ENCODE measurements around the gene LRRIQ4.

The LRRIQ4 gene

DNA sequence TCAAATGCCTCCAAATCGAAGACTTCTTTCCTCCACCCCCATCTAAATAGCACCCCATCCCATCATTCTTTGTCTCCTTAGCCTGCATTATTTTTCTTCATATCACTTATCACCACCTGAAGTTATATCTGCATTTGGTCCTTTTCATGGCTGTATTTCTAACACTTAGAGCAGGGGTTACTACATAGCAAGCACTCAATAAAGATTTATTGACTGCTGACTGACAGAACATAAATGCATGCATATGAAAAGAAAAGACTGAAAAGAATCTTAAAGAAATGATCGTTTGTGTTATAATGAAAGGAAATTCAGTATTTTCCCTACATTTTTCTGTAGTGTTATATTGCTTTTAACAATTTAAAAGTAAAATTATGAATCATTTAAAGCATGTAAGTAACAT is 55.7 kb downstream of the LRRIQ4 start:
- TF ChIP-seq, protein P1, sequence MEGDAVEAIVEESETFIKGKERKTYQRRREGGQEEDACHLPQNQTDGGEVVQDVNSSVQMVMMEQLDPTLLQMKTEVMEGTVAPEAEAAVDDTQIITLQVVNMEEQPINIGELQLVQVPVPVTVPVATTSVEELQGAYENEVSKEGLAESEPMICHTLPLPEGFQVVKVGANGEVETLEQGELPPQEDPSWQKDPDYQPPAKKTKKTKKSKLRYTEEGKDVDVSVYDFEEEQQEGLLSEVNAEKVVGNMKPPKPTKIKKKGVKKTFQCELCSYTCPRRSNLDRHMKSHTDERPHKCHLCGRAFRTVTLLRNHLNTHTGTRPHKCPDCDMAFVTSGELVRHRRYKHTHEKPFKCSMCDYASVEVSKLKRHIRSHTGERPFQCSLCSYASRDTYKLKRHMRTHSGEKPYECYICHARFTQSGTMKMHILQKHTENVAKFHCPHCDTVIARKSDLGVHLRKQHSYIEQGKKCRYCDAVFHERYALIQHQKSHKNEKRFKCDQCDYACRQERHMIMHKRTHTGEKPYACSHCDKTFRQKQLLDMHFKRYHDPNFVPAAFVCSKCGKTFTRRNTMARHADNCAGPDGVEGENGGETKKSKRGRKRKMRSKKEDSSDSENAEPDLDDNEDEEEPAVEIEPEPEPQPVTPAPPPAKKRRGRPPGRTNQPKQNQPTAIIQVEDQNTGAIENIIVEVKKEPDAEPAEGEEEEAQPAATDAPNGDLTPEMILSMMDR (IDR thresholded peaks at IDR 0.05; ENCODE audit: insufficient read depth, low read length, poor library complexity, severe bottlenecking): no peak
- Histone ChIP-seq H3K4me3 (replicated peaks; ENCODE audit: low read depth, low read length) (no peak overlapping the region), H3K36me3 (ENCODE audit: control insufficient read depth, insufficient read depth, low read length) (no peaks in the 10 kb centered on the region), H3K27me3 (replicated peaks; ENCODE audit: control insufficient read depth, insufficient read depth, low read length) (no peaks in the 10 kb centered on the region)
- DNase-seq (ENCODE audit: extremely low read depth, insufficient read length): no peak

DNA sequence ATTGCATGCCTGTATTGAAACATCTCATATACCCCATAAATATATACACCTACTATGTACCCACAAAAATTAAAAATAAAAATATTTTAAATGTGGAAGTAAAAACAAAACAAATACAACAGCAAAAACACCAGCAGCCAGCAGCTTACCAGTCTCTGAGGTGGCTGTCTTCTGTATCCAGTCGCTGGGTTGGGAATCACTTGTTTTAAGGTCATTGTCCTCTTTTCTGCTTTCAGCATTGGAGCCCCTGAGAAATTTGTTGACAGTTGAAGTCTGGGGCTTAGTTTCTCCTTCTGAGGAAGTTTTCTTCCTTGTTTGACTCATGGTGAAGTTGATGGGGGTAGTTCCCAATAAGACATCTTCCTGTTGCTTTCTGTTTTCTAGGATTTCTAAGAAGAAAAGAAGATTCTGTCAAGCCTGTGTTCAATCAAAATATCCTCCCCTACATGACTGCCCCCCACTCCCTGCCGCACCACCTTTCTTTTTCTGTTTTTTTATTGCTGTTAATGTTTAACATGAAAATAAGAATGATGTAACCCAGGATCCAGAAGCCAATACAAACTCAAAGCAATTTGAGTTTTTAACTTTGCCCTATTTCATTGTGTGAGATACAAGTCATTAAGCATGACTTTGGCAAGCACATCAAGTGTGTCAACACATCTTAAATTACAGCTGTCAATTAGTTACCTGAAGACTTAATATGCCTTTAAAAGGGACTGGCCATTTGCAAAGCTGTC is 57.0 kb downstream of the LRRIQ4 start, which contains the start of gene LRRC31:
Gene LRRC31 (minus strand): TSS at position 452 of the 737 bp plus-strand sequence. CDS start 128 bp downstream, at position 324.
- H3K4me3 ChIP-seq (replicated peaks; ENCODE audit: low read depth, low read length): no peak within 1 kb of the TSS
- no peaks in the 10 kb centered on the region for H3K36me3 ChIP-seq (ENCODE audit: control insufficient read depth, insufficient read depth, low read length)
- TF ChIP-seq, protein P1 (IDR thresholded peaks at IDR 0.05; ENCODE audit: insufficient read depth, low read length, poor library complexity, severe bottlenecking): no peak
- DNase-seq (ENCODE audit: extremely low read depth, insufficient read length): no peak
- no peaks in the 10 kb centered on the region for H3K27me3 ChIP-seq (replicated peaks; ENCODE audit: control insufficient read depth, insufficient read depth, low read length)

GRCh38 chr3:169871129-169871886 is 58.6 kb downstream of the LRRIQ4 start:
- Histone ChIP-seq H3K4me3 (replicated peaks; ENCODE audit: low read depth, low read length) (no peak overlapping the region), H3K36me3 (ENCODE audit: control insufficient read depth, insufficient read depth, low read length) (no peaks in the 10 kb centered on the region), H3K27me3 (replicated peaks; ENCODE audit: control insufficient read depth, insufficient read depth, low read length) (no peaks in the 10 kb centered on the region)
- no peak for DNase-seq (ENCODE audit: extremely low read depth, insufficient read length)
- TF ChIP-seq, protein P1 (IDR thresholded peaks at IDR 0.05; ENCODE audit: insufficient read depth, low read length, poor library complexity, severe bottlenecking): no peak

DNA sequence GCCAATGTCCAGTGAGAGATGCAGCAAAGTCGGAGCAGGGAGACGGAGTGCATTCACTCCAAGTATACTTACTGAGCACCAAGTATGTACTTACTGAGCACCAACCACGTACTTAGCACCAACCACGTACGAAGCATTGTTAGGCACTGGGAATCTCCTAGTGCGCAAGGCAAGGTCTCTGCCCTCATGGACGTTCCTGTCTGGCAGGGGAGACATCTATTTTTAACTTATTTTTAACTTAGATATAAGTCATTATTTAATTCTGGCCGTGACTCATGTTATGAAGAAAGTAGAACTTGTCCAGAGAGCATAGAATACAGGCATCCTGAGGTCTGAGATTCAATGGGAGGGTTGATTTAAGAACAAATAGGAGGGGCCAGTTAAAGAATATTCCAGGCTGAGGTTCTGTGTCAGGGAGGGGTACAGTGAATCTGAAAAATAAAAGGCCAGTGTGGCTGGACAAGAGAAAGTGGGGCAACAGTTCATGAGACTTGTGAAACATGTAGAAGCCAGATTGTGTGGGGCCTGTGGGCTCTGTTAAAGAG is 66.4 kb downstream of the LRRIQ4 start:
- no peak for DNase-seq (ENCODE audit: extremely low read depth, insufficient read length)
- H3K36me3 ChIP-seq (ENCODE audit: control insufficient read depth, insufficient read depth, low read length): no peaks in the 10 kb centered on the region
- TF ChIP-seq, protein P1 (IDR thresholded peaks at IDR 0.05; ENCODE audit: insufficient read depth, low read length, poor library complexity, severe bottlenecking): no peak
- no peaks in the 10 kb centered on the region for H3K27me3 ChIP-seq (replicated peaks; ENCODE audit: control insufficient read depth, insufficient read depth, low read length)
- H3K4me3 ChIP-seq (replicated peaks; ENCODE audit: low read depth, low read length): no peak overlapping the region

- Histone ChIP-seq H3K36me3 (ENCODE audit: control insufficient read depth, insufficient read depth, low read length) (no peaks in the 10 kb centered on the region), H3K27me3 (replicated peaks; ENCODE audit: control insufficient read depth, insufficient read depth, low read length) (no peaks in the 10 kb centered on the region), H3K4me3 (replicated peaks; ENCODE audit: low read depth, low read length) (no peak overlapping the region)
- no peak for DNase-seq (ENCODE audit: extremely low read depth, insufficient read length)
- TF ChIP-seq, protein P1 (IDR thresholded peaks at IDR 0.05; ENCODE audit: insufficient read depth, low read length, poor library complexity, severe bottlenecking): no peak
Observed at GRCh38 chr3:169879845-169880575, 67.3 kb downstream of the LRRIQ4 start.
